ENCODE measurements around the gene ZNF467. TPM values are rescaled to one million over a fixed set of nuclear protein-coding genes. Genes with fewer than 3 reads are reported as not detected.

The ZNF467 gene
- total RNA-seq, 1 donor from 2014 or later: 2.3 TPM

- no peak for TF ChIP-seq CTCF (conservative IDR thresholded peaks at IDR 0.05)
- Mint-ChIP-seq H3K27me3 (ENCODE audit: low read depth) (no peaks in the 10 kb centered on the region), H3K9me3 (no peaks in the 10 kb centered on the region), H3K27ac (ENCODE audit: unreplicated experiment) (no peak overlapping the region), H3K4me3 (peak overlapping the region; percentile 22), H3K36me3 (ENCODE audit: low read depth) (peaks cover 3% of the 10 kb centered on the region), H3K4me1 (peaks cover 38% of the 10 kb centered on the region)
- no peak for DNase-seq (ENCODE audit: low read depth, low spot score)
These were observed 54.1 kb downstream of the ZNF467 start for GRCh38 chr7:149719050-149719899.

- Mint-ChIP-seq H3K36me3 (ENCODE audit: low read depth) (peaks cover 3% of the 10 kb centered on the region), H3K27ac (ENCODE audit: unreplicated experiment) (no peak overlapping the region), H3K9me3 (no peaks in the 10 kb centered on the region), H3K27me3 (ENCODE audit: low read depth) (no peaks in the 10 kb centered on the region), H3K4me3 (peak overlapping the region; percentile 68), H3K4me1 (peaks cover 38% of the 10 kb centered on the region)
- TF ChIP-seq CTCF (conservative IDR thresholded peaks at IDR 0.05): no peak
- no peak for DNase-seq (ENCODE audit: low read depth, low spot score)
These were observed 54.7 kb downstream of the ZNF467 start for GRCh38 chr7:149718730-149719049.

GRCh38 chr7:149717481-149717880 is 55.9 kb downstream of the ZNF467 start:
- Mint-ChIP-seq H3K9me3 (peaks cover 3% of the 10 kb centered on the region), H3K36me3 (ENCODE audit: low read depth) (peaks cover 3% of the 10 kb centered on the region), H3K27ac (ENCODE audit: unreplicated experiment) (no peak overlapping the region), H3K27me3 (ENCODE audit: low read depth) (no peaks in the 10 kb centered on the region), H3K4me1 (peaks cover 38% of the 10 kb centered on the region), H3K4me3 (peak overlapping the region; percentile 66)
- TF ChIP-seq CTCF (conservative IDR thresholded peaks at IDR 0.05): no peak
- no peak for DNase-seq (ENCODE audit: low read depth, low spot score)

- peaks cover 3% of the 10 kb centered on the region for H3K36me3 Mint-ChIP-seq (ENCODE audit: low read depth)
- no peaks in the 10 kb centered on the region for H3K27me3 Mint-ChIP-seq (ENCODE audit: low read depth)
- no peak for DNase-seq (ENCODE audit: low read depth, low spot score)
- H3K4me1 Mint-ChIP-seq: peaks cover 38% of the 10 kb centered on the region
- no peak overlapping the region for H3K27ac Mint-ChIP-seq (ENCODE audit: unreplicated experiment)
- H3K9me3 Mint-ChIP-seq: peaks cover 4% of the 10 kb centered on the region
- H3K4me3 Mint-ChIP-seq: peak overlapping the region; percentile 92
- TF ChIP-seq CTCF (conservative IDR thresholded peaks at IDR 0.05): no peak
These were observed 56.5 kb downstream of the ZNF467 start for GRCh38 chr7:149716932-149717307.

- H3K4me3 Mint-ChIP-seq: peak overlapping the region; percentile 92
- no peak for TF ChIP-seq CTCF (conservative IDR thresholded peaks at IDR 0.05)
- H3K4me1 Mint-ChIP-seq: peaks cover 38% of the 10 kb centered on the region
- H3K27ac Mint-ChIP-seq (ENCODE audit: unreplicated experiment): no peak overlapping the region
- no peaks in the 10 kb centered on the region for H3K27me3 Mint-ChIP-seq (ENCODE audit: low read depth)
- H3K36me3 Mint-ChIP-seq (ENCODE audit: low read depth): peaks cover 8% of the 10 kb centered on the region
- H3K9me3 Mint-ChIP-seq: peaks cover 10% of the 10 kb centered on the region
- no peak for DNase-seq (ENCODE audit: low read depth, low spot score)
These were observed 57.1 kb downstream of the ZNF467 start for GRCh38 chr7:149716007-149716931.

Measured in neural crest cell (in vitro differentiated cells).